ENCODE data around the gene PIWIL4.

DNA sequence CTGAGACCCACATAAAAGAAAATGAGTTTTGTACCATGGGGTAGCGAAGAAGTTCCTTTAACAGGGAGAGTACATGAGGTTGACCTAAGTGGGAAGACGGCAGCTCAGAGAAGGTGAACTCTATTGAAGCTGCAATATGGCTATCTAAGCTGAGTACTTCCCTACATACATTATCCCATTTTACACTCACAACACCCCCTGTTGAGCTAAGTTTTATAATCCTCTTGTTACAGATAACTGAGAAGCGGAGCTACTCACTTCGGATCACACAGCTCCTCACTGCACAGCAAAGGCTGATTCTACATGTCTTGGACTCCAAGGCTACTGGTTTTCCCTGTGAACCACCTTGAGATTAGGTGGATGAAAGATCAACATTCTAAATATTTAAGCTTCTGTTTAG lies 8.2 kb upstream of the PIWIL4 start:
- TF ChIP-seq, protein P1, sequence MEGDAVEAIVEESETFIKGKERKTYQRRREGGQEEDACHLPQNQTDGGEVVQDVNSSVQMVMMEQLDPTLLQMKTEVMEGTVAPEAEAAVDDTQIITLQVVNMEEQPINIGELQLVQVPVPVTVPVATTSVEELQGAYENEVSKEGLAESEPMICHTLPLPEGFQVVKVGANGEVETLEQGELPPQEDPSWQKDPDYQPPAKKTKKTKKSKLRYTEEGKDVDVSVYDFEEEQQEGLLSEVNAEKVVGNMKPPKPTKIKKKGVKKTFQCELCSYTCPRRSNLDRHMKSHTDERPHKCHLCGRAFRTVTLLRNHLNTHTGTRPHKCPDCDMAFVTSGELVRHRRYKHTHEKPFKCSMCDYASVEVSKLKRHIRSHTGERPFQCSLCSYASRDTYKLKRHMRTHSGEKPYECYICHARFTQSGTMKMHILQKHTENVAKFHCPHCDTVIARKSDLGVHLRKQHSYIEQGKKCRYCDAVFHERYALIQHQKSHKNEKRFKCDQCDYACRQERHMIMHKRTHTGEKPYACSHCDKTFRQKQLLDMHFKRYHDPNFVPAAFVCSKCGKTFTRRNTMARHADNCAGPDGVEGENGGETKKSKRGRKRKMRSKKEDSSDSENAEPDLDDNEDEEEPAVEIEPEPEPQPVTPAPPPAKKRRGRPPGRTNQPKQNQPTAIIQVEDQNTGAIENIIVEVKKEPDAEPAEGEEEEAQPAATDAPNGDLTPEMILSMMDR (IDR thresholded peaks at IDR 0.05; ENCODE audit: borderline replicate concordance, extremely low read depth, low read length, poor library complexity, severe bottlenecking), result no peak
- no peak for TF ChIP-seq EZH2 (IDR thresholded peaks at IDR 0.05; ENCODE audit: borderline replicate concordance, low read depth, low read length, severe bottlenecking)
